ENCODE data around the gene IL17RE. TPM values are rescaled to one million over a fixed set of nuclear protein-coding genes. Genes with fewer than 3 reads are reported as not detected.

The IL17RE gene
- polyA plus RNA-seq, 4 donors: 10.3 to 20.3 (median 12.1) TPM

GRCh38 chr3:9949115-9949514 lies 46.5 kb downstream of the IL17RE start:
- no peak for DNase-seq (ENCODE audit: low read depth in 4 of 4, low spot score in 2 of 4)

GRCh38 chr3:9949626-9950025 lies 47.0 kb downstream of the IL17RE start:
- DNase-seq (ENCODE audit: low read depth in 4 of 4, low spot score in 2 of 4): no peak

GRCh38 chr3:9951126-9951525 lies 48.5 kb downstream of the IL17RE start:
- DNase-seq (ENCODE audit: low read depth in 4 of 4, low spot score in 2 of 4): no peak

- no peak for DNase-seq (ENCODE audit: low read depth in 4 of 4, low spot score in 2 of 4)
Observed at GRCh38 chr3:9951598-9951961, 48.9 kb downstream of the IL17RE start.

- peak in 2 of 4 donors; percentile 19 to 37 for DNase-seq (ENCODE audit: low read depth in 4 of 4, low spot score in 2 of 4)
Observed at GRCh38 chr3:9951962-9952805, 49.5 kb downstream of the IL17RE start, which contains the start of gene PRRT3. Gene PRRT3 (minus strand): TSS chr3:9952408. CDS start chr3:9950115, 2,293 bp downstream.

GRCh38 chr3:9955067-9955502 lies 52.4 kb downstream of the IL17RE start:
- peak in 2 of 4 donors; percentile 37 to 54 for DNase-seq (ENCODE audit: low read depth in 4 of 4, low spot score in 2 of 4)

GRCh38 chr3:9955611-9956352 lies 53.1 kb downstream of the IL17RE start:
- DNase-seq (ENCODE audit: low read depth in 4 of 4, low spot score in 2 of 4): no peak

- DNase-seq (ENCODE audit: low read depth in 4 of 4, low spot score in 2 of 4): no peak
Observed at GRCh38 chr3:9957214-9957613, 54.6 kb downstream of the IL17RE start.

GRCh38 chr3:9965200-9965875 lies 62.7 kb downstream of the IL17RE start:
- DNase-seq (ENCODE audit: low read depth in 4 of 4, low spot score in 2 of 4): no peak

Other genes with a start within 250 kb of the IL17RE start
- gene CPNE9, start 199.0 kb upstream of the IL17RE start, polyA plus RNA-seq (ENCODE audit: insufficient read length in 4 of 4): under 1 TPM in 2 of 4 donors, not detected in 2; 0.14 to 0.30 TPM
- gene BRPF1, start 171.1 kb upstream of the IL17RE start, polyA plus RNA-seq (ENCODE audit: insufficient read length in 4 of 4): 10 to 100 TPM; 17.9 to 23.9 (median 20.9) TPM
- gene OGG1, start 152.9 kb upstream of the IL17RE start, polyA plus RNA-seq (ENCODE audit: insufficient read length in 4 of 4): 10 to 100 TPM; 47.5 to 82.6 (median 57.0) TPM
- gene CAMK1, start 132.9 kb upstream of the IL17RE start, polyA plus RNA-seq (ENCODE audit: insufficient read length in 4 of 4): 10 to 100 TPM; 16.3 to 22.7 (median 21.7) TPM
- 10 to 100 TPM; 58.7 to 85.3 (median 72.3) TPM for gene TADA3, start 110.4 kb upstream of the IL17RE start, polyA plus RNA-seq (ENCODE audit: insufficient read length in 4 of 4)
- 100 to 1,000 TPM; 113 to 161 (median 142) TPM for gene ARPC4, start 109.8 kb upstream of the IL17RE start, polyA plus RNA-seq (ENCODE audit: insufficient read length in 4 of 4)
- 10 to 100 TPM; 28.2 to 96.7 (median 60.5) TPM for gene TTLL3, start 92.6 kb upstream of the IL17RE start, polyA plus RNA-seq (ENCODE audit: insufficient read length in 4 of 4)
- 10 to 100 TPM; 28.5 to 43.9 (median 36.5) TPM for gene RPUSD3, start 58.8 kb upstream of the IL17RE start, polyA plus RNA-seq (ENCODE audit: insufficient read length in 4 of 4)
- gene CIDEC, start 22.6 kb upstream of the IL17RE start, polyA plus RNA-seq (ENCODE audit: insufficient read length in 4 of 4): under 1 TPM in 2 of 4 donors, not detected in 2; 0.17 to 0.21 TPM
- gene JAGN1, start 12.2 kb upstream of the IL17RE start, polyA plus RNA-seq (ENCODE audit: insufficient read length in 4 of 4): 10 to 100 TPM; 41.8 to 50.7 (median 44.4) TPM
- 10 to 100 TPM; 37.8 to 47.6 (median 41.6) TPM for gene IL17RC, start 14.2 kb downstream of the IL17RE start, polyA plus RNA-seq (ENCODE audit: insufficient read length in 4 of 4)
- gene CRELD1, start 31.0 kb downstream of the IL17RE start, polyA plus RNA-seq (ENCODE audit: insufficient read length in 4 of 4): 10 to 100 TPM; 48.8 to 80.5 (median 65.6) TPM
- 1 to 10 TPM; 2.9 to 6.6 (median 4.6) TPM for gene PRRT3, start 49.6 kb downstream of the IL17RE start, polyA plus RNA-seq (ENCODE audit: insufficient read length in 4 of 4)
- gene EMC3, start 84.0 kb downstream of the IL17RE start, polyA plus RNA-seq (ENCODE audit: insufficient read length in 4 of 4): 100 to 1,000 TPM in 1 of 4 donors, 10 to 100 TPM in 3; 78.0 to 108 (median 84.2) TPM
- 10 to 100 TPM; 16.2 to 25.6 (median 20.4) TPM for gene FANCD2, start 123.6 kb downstream of the IL17RE start, polyA plus RNA-seq (ENCODE audit: insufficient read length in 4 of 4)
- under 1 TPM in 1 of 4 donors, not detected in 3; 0.27 TPM for gene FANCD2OS, start 205.4 kb downstream of the IL17RE start, polyA plus RNA-seq (ENCODE audit: insufficient read length in 4 of 4)
- gene BRK1, start 212.8 kb downstream of the IL17RE start, polyA plus RNA-seq (ENCODE audit: insufficient read length in 4 of 4): 100 to 1,000 TPM; 179 to 228 (median 199) TPM
- 10 to 100 TPM; 79.2 to 93.4 (median 79.4) TPM for gene VHL, start 238.9 kb downstream of the IL17RE start, polyA plus RNA-seq (ENCODE audit: insufficient read length in 4 of 4)